AG08395 (cell line): Measurements from ENCODE around the gene CCDC188.

Experiments
- DNase-seq: peaks from one replicate; pipeline ENCODE4 v3.0.0; 2012; ENCODE audit warnings: mixed read lengths, low spot score

Gene CCDC188

DNA sequence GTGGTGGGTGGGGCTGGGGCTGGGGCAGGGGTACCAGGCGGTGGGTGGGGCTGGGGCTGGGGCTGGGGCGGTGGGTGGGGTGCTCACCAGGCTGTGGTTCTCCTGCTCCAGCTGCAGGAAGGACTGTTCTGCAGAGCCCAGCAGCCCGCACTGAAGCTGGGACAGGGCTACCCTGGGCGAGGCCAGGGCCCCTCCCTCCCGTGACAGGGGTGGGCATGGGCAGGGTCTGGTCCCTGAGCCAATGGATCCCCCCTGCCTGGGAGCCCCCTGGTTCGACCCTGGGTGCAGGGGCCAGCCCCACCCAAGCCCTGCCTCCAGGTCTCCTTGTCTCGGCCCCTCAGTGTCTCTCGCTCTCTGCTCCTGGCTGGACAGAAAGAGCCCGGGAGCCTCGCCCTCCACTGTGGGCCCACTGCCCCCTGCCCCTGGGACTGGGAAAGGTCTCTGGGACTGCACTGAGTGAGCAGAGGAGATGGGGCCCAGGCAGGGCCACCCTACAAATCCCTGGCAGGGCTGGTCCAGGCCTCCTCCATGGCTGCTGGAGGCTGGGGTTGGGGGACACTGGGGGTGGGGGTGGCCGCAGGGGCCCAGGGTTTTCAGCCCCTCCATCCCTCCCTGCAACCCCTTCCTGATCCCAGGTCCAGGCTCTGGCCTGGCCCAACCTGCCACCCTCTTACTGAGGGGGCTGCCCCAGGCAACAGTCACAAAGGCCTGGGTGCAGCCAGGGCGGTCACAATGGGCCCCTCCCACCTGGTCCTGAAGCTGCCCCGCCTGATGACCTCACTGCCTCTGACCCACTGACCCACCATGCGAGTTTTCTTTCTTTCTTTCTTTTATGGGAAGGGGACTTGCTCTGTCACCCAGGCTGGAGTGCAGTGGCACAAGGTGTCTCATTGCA, at the start of gene CCDC188:
CCDC188 (minus strand) TSS at position 675 of the 895 bp plus-strand sequence; CDS start at position 606, 69 bp downstream.
- DNase-seq, result no peak

GRCh38 chr22:20199906-20200305, 49.1 kb upstream of the CCDC188 start:
- DNase-seq, result no peak

GRCh38 chr22:20199413-20199842, 48.6 kb upstream of the CCDC188 start:
- no peak for DNase-seq

- DNase-seq, result no peak
Observed at GRCh38 chr22:20198557-20199319, 47.9 kb upstream of the CCDC188 start.

GRCh38 chr22:20197407-20198030, 46.7 kb upstream of the CCDC188 start:
- no peak for DNase-seq

GRCh38 chr22:20196094-20196842, 45.4 kb upstream of the CCDC188 start:
- DNase-seq, result no peak

DNA sequence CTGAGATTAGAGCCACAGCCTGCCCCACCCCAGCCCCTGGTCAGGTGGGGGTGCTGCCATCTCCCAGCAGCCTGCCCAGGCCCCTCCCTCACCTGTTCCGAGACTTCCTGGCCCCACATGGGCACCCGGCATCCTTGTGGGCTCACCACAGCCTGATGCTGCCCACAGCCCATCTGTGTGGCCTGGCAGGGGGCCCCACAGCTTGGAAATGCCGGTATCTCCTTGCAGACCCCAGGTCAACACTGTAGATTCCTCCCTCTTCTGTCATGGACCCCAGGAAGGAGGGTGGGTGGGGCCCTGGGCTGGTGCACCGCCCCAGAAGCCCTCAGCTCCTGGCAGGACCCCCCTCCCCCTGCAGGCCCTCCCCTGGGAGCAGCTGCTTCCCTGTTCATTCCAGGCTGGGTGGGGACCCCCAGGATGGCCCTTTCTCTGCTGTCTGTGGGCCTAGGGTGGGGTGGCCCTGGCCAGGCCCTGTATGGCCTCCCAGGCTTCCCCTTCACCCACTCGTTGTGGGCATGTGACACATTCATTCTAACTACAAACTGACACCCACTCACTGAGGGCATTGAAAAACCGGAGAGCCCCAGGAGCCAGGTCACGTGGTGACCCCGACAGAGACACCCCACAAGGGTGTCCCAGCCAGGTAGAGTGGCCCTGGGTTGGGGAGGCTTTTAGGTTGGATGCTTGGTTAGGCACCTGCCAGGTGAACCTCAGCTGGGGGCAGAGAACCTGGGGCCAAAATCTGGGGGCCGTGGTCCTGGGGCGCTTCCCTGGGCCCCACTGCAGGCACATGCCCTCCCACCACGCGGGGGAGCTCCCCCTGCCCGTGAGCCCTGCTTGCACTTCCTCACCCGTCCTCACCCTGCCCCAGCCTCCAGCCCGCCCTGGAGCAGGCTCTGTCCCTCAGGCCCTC, 44.1 kb upstream of the CCDC188 start:
- DNase-seq, result no peak

DNA sequence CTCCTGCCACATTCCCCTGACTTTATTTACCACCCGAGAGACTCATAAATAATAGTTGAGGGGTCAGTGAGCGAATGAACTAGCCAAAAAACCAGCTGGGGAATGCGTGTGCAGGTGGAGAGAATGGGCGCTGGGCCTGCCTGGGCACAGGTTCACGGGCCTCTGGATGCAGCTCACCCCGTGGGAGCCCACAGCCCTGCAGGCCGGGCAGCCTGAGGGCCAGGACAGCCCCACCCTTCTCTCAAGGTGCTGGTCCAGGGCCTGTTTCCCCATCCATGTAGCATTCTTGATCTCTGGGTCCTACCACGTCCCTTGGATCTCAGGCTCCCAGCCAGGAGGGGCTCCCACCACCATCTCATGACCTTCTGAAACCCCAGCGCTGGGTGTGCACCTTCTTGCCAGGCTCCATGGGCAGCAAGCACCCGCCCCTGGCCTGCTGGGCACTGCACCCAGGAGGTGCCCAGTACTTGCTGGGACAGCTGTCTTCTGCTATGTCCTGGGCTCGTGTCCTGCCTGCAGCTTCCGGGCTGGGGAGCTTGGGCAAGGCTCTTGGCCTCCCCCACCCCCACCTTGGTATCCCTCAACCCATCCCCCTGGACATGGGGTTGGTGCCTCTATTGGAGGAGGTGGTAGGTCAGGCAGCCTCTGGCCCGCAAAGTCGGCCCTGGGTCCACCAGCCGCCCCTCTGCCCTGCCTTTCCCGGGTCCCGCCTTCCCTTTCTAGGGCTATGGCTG, 43.1 kb upstream of the CCDC188 start:
- no peak for DNase-seq

GRCh38 chr22:20192972-20193760, 42.3 kb upstream of the CCDC188 start:
- DNase-seq, result no peak

DNA sequence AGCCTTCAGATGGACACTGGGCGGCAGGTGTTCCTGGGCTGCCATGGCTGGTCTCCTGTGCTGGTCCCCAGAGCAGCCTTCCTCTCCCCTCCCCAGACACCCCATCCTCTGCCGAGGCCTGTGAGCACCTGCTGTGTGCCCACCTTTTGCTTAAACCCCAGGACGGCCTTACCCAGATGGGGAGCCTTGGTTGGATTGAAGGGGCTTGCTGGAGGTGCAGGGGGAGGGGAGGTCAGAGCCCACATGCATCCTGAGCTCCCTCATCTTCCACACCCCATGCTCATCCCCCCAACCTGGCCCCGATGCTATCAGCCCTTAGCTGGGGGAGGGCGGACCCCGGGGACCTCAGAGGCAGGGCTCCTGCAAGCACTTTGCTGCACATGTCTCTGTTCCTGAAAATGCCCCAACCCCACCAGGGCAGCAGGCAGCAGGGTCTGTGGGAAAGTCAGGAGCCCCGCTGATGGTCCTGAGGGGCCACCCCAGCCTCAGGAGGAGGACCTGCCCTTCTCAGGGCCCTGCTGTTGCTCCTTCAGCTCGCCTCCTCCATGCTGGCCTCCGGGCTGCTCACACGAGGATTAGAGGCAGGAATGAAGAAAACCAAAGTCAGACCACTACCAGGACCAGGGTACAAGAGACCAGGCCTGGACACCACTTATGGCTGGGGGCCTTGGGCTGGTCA, 41.6 kb upstream of the CCDC188 start:
- no peak for DNase-seq

DNA sequence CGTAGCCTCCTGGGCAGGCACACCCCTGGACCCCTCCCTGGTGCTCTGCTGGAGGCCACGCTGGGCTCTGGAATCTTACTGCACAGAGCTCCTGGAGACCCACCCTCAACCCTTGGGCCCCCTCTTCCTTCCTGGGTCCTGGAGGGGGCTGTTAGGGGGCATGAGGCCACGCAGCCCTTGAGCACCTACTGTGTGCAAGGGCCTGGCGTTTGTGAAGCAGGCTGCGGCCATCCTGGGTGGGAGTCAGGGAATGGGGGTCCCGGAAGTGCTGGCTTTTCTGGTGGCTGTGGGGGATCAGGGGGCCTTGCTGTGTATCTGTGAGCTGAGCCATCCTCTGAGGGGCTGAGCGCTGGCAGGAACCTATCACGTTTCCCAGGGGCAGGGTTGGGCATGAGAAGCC, 40.9 kb upstream of the CCDC188 start:
- no peak for DNase-seq

- no peak for DNase-seq
Observed at GRCh38 chr22:20191000-20191515, 40.2 kb upstream of the CCDC188 start.

GRCh38 chr22:20188567-20188877, 37.7 kb upstream of the CCDC188 start:
- DNase-seq, result no peak

DNA sequence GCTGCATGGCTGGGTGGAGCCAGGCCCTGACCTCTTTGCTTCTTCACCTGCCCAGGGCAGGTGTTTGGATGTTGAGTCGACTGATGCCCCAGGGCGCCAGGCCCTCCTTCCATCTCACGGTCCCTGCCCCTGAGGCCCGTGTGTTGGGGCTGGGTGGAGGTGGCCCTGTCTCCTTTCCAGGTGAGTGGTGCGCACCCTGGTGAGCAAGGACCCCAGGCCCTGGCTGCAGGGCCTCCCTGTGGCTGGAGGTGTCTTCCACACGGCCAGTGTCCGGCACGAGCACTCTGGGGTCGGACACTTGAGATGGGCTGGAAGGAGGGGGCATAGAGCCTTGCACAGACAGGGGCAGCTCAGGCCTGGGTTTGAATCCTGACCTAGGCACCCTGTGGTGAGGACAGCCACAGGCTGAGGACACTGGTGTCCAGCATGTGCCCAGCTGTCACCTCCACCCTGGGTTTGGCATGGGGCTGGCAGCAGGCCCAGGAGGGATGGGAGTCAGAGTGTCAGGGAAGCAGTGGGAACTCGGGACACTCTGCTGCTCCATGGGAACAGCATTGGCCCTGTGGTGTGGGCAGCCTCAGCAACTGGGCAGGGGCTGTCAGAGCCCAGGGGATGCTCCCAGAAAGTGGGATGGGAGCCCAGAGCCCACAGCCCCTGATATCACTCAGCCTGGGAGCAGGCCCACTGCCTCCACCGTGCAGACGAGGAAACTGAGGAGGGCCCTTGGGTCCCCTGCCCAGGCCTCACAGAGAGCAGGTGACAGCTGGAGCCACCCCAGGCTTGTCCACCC, 37.1 kb upstream of the CCDC188 start:
- DNase-seq, result no peak

- DNase-seq, result no peak
Observed at GRCh38 chr22:20186871-20187546, 36.2 kb upstream of the CCDC188 start.

GRCh38 chr22:20186183-20186870, 35.5 kb upstream of the CCDC188 start:
- DNase-seq, result no peak

DNA sequence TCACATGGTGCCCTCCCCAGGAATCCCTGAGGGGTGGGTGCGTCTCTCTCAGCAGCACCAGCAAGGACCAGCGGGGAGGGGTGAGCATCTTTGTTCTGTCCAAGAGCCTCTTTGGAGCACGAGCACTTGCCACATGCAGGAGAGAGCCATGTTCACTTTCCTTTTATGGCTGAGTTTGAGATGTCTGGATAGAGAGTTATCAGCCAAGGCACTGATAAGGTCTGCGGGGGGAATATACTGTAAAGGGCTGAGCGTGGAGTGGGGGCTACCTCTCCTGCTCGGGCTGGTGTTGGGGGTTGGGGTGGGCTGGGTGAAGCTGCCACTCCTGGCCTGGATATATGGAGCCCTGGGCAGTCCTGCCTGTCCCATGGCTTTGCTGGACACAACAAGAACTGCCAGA, 34.9 kb upstream of the CCDC188 start:
- DNase-seq, result no peak
